HS-27A (cell line): ENCODE results near the gene DIDO1.
A peak's percentile ranks its signal among the peaks of the same experiment; 100 is the strongest.

Source experiments
- DNase-seq: peaks from one replicate; pipeline ENCODE4 v3.0.0-alpha.2; 2012; ENCODE audit warnings: low read depth, missing footprints

The DIDO1 gene

DNA sequence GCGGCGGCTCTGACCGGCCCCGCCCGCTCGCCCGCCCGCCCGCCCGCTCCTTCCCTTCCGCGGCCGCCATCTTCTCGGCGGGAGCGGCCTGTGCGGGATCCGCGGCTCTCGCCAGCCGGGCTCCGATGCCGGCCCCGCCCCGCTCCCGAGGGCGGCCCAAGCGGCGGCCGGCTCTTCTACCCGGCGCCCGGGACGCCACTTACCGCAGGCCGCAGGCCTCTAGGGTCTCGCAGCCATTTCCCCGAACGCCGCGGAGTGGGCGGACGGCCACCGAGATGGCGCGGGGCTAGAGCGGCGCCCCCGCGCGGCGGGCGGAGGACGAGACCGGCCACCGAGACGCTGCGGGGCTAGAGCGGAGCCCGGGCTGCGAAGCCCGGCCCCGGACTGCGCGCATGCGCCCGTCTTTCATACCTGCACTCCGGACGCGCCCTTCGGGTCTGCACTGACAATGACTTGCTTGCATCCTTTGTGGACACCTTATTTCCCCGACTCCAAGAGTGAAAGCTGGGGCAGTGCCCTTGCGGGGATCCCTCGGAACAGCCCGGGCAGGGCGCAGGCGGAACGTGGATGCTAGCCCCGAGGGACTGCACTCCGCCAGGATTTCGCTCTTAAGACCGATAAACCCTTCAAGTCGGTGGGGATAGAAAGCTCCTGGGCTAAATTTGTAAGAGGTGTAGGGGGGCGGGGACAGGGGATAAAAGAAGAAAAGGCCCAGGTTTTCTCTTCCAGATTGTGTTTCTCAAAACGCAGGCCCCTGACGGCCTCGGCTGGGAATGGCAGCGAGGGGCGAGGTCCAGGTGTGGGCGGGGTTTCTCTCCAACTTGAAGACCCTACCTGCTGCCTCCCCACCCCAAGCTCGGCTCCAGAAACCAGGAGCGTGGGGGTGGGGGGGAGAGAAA lies at the start of gene DIDO1:
Gene DIDO1 (minus strand): TSS at position 277 of the 899 bp plus-strand sequence.
- no peak for DNase-seq

DNA sequence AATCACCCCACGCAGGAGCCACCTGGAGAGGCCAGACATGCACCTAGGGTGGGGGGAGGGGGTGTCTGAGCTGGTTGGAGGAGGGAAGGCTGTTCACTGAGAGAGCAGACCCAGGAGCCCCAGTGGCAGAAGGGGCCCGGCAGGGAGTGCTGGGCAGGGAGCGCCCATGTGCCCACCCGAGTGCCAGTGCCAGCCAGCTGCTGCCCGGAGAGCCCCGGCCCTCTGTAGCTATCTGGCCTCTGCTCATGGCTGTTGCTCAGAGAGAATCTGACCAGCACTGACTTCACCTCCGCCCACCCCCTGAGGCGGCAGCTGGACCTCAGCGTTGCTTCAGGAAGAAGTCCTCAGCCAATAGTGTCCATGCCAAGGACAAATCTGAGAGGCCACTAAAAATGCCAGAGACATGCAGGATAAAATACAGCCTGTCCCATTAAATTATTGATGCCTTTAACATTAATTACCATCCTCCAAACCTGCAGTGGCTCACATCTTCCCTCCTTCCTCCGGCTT lies 49.0 kb upstream of the DIDO1 start:
- no peak for DNase-seq

DNA sequence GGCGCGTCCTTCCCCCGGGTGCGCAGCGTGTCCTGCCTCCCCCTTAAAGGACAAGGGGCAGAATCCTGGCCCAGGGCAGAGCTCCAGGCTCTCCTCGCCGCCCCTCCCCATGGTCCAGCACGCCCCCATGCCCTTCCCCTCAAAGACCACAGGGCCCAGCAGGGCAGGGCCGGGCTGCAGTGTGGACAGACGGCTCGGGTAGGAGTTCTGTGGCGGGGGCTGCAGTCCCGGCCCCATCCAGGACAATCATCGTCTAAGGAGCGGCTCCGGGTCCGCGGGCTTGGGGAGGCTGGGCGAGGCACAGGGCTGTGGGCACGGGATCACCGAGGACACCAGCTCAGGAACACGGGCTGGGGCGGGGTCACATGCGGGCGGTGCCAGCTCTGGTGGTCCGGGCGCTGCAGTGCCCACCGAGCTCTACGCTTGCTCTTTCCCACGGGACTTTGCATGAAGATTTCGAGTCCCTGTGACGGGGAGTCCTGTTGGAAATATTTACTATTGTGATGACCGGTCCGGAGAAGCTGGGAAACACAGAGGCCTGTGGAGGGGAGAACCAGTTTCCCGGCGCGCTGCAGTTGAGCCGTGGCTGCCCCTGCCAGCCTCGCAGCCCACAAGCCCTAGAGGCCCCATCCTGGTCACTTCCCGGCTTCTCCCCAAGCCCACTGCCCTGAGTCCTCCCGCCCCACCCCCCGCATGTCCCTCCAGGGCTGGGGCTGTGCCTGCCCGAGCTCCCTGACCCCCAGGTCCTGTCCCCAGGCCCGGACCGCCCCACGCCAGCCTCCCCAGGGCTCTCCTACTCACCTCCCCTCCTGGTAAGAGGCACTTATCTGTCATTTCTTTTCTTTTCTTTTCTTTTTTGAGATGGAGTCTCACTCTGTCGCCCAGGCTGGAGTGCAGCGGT lies 46.8 kb upstream of the DIDO1 start:
- DNase-seq = no peak

DNA sequence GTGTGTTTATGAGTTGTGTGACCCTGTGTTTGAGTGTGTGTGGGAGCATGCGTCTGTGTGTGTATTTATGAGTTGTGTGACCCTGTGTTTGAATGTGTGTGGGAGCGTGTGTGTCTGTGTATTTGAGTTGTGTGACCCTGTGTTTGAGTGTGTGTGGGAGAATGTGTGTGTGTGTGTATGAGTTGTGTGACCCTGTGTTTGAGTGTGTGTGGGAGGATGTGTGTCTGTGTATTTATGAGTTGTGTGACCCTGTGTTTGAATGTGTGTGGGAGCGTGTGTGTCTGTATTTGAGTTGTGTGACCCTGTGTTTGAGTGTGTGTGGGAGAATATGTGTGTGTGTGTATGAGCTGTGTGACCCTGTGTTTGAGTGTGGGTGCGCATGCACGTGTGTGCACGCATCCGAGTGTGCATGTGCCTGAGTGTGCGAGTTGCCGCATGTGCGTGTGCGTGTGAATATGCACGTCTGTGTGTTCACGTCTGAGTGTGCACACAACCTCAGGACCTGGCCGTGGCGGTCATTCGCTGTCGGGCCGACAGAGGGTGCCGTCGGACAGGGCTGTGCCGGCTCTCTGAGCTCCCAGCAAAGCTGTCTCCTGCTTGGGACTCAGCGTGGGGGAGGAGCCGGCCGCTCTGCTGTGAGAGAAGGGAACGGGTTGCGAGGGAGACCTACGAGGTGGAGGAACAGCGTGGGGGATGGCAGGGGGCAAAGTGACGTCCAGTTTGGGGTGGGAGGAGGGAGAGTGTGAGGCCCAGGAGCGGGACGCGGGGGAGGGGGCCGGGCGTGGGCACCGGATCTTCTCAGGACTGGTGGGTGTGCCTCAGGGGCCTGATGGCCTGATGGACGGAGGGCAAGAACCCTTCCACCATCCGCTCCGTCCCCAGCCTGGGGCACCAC lies 45.9 kb upstream of the DIDO1 start:
- peak; percentile 42 for DNase-seq

DNA sequence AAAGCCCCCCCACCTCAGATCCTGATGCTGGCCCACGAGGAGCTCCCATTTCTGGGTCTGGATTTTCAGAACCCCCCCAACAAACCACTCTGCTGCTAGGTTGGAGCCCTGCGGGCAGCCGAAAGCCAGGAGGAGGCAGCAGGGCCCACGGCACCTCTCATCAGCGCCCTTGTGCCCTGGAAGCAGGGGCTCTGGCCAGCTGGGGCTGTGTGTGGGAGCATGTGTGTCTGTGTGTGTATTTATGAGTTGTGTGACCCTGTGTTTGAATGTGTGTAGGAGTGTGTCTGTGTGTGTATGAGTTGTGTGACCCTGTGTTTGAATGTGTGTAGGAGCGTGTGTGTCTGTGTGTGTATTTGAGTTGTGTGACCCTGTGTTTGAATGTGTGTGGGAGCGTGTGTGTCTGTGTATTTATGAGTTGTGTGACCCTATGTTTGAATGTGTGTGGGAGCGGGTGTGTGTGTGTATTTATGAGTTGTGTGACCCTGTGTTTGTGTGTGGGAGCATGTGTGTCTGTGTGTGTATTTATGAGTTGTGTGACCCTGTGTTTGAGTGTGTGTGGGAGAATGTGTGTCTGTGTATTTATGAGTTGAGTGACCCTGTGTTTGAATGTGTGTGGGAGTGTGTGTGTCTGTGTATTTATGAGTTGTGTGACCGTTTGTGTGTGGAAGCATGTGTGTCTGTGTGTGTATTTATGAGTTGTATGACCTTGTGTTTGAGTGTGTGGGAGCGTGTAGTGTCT lies 45.1 kb upstream of the DIDO1 start:
- DNase-seq = no peak

DNA sequence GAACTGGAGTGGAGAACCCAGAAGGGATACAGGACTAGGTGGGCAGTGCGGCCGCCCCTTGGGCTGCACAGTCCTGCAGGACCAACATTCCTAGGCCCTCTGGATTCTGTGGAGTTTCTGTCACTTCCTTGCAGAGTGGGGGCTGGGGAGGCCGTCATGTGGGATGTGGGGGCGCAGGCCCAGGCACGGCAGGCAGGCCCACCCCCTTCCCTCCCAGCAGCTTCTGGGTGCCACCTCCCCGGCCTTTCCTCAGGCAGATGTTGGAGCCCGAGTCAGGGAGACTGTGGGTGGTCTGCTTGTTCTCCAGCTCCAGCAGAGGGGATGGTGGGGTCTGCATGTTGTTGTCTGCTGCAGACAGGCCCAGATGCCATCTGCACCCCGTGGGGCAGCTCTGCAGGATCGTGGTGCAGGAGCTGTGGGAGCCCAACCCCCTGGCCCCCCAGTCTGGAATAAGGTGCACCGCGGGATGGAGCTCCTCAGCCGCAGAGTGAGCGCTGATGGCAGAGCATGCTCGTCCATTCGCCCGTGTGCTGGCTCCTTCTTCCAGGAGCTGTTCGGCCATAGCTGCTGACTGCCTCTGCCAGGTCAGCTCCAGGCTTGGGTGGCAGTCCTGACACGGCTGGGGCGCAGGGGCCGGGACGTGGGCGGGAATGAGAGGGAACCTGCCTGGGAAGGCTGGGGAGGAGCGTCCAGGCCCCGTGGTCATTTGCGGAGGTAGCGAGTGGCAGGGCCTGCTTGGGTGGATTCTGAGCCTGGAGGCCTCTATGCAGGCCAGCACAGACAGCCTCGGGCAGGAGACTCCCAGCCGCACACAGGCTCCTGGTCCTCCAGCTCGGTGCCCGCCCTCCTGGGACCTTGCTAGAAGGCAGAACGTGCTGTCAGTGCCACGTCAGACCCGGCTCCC lies 44.3 kb upstream of the DIDO1 start:
- DNase-seq = no peak

DNA sequence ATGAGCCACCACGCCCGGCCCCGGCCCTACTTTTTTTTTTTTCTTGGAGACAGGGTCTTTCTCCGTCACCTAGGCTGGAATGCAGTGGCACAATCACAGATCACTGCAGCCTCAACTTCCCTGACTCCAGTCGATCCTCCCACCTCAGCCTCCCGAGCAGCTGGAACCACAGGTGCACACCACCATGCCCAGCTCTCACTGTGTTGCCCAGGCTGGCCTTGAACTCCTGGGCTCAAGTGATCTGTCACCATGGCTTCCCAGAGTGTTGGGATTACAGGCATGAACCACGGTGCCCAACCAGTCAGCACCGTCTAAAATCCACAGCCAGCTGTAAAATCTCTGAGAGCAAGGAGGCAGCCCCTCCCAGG lies 43.6 kb upstream of the DIDO1 start:
- no peak for DNase-seq

DNA sequence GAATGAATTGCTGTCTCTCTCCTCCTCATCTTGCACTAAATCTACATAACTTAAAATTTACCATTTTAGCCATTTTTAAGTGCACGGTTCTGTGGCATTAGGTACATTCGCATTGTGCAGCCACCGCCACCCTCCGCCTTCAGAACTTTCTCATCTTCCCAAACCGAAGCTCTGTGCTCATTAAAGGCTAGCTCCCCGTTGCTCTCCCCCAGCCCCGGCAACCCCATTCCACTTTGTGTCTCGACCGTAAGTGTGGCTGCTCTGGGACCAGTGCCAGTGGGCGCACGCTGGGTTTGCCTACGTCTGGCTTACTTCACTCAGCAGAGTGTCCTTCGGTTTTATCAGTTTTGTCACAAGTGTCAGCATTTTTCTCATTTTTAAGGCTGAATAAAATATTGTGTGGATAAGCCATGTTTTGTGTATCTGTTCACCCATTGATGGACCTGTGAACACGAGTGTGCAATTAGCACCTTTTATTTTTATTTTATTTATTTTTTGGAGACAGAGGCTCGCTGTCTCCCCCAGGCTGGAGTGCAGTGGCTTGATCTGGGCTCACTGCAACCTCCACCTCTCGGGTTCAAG lies 43.0 kb upstream of the DIDO1 start:
- no peak for DNase-seq

DNA sequence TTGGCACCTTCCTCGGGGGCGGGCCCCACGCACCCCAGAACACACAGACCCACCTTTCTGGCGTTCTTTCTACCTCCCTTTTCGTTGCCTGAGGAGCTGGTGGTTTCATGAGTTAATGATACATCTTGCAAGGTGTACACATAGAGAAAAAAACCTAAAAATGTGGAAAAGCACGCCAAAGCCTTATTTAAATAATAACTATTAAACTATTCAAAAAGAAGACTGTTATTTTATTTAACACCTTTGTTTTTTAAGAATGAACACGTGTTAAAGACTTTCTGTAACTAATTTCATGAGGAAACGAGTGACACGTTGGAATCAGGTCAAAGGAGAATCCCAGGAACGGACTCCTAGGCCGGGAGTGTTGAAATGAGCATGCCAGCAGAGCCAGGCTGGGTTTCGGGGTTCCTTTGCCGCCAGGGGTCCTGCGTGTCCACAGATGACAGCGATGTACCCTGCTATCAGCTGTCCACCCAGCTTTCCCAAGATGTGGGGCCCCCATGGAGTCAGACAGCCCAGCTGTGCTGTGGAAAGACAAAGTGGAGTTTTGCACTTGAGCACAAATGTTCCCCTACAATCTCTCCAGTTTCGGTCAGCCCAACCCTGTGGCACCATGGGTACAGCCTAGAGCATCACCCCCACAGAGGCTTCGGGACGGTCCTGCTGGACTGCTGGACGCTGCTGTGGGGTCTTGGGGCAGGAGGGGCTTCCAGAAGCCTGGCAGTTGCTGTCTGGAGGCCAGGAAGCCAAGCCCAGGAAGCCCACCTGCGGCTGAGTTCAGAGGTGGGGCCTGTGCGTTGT lies 42.3 kb upstream of the DIDO1 start:
- DNase-seq = no peak

DNA sequence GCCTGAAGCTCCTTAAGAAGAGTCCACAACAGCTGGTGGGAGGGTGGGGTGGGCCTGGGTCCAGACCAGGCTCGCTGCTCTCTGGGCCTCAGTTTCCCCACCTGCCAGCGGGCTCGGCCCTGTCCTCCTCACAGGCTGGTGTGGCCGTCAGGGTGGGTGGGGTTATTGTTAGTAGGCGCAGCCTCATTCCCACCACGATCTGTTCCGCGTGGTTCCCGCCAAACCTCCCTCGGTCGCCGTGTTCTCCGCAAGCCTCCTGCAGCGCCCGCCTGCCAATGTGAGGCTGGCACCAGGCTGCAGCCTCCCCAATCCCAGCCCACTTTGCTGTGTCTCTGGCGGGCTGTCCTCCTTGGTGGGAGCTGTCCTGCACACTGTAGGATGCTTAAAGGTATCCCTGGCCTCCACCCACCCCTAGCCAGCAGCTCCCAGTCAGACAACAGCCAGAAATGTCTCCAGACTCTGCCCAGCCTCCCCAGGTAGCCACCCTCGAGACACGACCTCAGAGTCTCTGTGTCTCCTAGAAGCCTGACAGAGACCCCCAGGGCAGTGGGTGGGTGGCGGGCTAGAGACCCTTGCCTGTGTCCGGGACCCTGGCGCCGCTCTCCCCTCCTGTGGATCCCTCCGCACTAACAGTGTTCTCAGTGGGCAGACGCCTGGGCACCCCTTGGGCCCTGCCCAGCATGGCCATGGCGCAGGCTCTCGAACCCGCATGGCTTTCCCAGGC lies 41.5 kb upstream of the DIDO1 start:
- DNase-seq = no peak

DNA sequence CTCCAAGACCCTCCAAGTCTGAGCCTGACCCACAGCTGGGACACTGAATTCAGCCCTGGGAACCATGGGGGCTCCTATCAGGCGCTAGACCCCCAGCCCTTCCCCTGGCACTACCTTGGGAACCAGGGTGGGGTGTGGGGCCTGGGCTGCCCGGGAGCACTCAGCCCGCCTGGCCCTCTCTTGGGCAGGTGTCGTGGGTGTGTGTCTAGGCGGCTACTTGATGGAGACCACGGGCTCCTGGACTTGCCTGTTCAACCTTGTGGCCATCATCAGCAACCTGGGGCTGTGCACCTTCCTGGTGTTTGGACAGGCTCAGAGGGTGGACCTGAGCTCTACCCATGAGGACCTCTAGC lies 40.8 kb upstream of the DIDO1 start:
- no peak for DNase-seq

DNA sequence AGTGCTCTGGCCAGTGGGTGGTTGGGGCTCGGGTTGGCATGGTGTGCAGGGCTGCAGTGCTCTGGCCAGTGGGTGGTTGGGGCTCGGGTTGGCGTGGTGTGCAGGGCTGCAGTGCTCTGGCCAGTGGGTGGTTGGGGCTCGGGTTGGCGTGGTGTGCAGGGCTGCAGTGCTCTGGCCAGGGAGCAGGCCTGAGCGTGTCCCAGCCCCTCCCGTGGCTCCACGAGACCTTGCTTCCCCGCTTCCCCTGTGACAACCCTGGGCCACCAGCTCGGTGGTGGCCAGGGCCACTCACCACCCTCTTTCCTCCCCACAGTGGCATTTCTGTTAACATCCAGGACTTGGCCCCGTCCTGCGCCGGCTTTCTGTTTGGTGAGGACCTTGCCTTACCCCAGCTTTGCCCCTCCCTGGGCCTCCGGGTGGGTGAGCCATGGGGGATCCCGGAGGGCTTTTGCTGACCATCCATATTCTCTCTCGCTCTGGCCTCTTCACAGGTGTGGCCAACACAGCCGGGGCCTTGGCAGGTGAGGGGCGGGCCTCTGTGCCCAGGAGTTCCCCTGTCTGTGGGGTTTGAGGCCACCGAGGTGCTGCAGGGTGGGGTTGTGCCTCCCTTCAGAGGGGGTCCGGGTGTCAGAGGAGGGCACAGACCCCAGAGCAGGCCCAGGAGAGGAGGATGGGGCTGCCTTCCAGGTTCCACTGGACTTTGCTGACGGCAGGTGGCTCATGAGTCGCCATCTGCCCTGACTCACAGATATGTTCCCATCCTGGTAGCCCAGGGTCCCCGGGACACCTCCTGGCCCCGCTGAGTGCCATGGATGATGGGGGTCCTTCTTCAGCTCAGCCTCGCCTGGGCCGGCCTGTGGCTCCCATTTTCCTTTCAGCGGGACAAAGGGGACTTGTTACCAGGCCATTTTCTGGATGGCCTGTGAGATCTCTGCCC lies 40.2 kb upstream of the DIDO1 start:
- DNase-seq = no peak

DNA sequence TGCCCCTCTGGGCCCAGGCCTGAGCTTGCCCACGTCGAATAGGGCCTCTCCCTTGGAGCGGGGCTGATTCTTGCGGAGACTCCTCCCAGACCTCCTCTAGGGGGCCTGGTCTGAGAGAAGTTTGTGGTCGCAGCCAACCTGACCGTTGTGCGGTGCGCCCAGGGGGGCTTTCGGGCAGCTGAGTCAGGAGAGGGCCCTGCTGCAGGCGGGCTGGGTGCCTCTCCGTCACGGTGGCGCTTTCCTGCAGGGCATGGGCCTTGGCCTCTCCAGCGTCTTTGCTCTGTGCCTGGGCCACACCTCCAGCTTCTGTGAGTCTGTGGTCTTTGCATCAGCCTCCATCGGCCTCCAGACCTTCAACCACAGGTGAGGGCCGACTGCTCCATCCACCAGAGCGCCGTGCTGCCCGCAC lies 39.1 kb upstream of the DIDO1 start:
- no peak for DNase-seq

DNA sequence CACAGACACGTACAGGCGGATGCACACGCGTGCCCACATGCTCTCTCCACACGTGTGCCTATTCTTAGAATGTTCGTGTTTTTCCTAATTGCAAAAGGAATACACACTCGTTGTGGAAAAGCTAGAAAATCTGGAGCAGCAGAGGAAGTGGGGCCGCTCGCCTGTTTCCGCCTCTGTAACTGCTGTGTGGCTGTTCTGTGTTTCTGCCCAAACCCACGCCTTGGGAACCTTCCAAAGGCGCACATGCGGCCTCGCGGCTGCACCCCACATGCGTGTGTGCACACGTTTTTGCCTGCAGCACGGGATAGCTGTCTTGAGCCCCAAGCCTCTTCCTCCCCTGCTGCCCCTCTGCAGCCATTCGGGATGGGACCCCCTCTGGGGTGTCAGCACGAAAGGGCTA lies 38.4 kb upstream of the DIDO1 start:
- no peak for DNase-seq

DNA sequence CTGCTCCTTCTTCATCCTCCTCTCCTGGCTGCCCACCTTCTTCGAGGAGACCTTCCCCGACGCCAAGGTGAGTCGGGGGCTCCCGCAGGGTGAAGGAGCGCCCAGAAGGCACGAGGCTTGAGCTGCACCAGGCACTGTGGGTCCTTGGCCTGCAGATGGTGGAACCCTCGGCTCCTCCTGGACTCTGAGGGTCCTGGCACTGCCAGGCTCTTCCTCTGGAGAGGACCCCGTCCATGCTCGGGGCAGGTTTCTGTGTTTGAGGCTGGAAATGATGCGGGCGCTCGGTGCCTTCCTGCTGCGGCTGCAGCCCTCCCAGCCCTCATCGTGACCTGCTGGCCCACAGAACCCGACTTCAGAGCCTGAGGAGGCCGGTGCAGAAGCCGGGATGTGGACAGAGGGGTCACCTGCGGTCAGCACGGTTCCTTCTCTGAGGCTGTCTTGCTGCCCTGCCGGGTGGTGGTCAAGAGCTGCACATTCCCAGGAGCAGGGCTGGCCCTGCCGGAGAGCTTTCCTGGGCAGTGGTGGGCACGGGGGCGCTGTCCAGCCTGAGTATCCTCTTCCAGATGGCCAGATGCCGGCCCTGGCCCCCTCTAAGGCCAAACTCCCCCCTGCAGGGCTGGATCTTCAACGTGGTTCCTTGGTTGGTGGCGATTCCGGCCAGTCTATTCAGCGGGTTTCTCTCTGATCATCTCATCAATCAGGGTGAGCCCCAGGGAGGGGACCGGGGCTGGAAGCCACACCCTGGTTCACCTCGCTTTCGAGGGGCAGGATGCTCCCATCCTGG lies 37.5 kb upstream of the DIDO1 start:
- DNase-seq = no peak

DNA sequence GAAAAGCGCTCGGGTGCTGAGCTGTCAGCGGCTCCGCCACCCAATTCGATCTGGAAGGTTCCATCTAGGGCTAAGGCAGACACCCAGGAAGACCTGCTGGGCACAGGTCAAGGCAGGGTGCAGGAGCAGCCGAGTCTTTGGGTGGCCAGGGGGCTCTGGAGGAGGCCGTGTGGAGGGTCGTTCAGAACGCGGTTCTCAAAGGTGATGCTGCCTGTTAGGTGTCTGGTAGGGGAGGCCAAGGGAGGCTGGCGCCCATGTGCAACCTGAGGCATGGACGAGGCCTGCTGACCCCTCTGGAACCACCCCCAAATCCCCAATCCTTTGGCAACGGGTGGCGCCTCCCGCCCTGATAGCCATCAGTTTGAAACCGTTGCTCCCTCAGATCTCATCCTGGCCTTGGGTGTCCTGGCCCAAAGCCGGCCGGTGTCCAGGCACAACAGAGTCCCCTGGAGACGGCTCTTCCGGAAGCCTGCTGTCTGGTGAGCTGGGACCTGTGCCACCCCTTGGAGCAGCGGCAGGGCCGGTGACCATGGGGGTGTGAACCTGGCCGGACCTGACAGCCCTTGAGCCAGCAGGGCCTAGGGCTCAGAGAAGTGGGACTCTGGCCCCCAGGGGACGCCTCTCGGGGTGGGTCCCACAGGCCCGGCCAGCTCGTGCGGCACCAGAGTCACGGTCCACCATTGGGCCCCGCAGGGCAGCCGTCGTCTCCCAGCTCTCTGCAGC lies 36.7 kb upstream of the DIDO1 start:
- no peak for DNase-seq
